A172 (cell line): ENCODE data around the gene THRB. TPM values are rescaled to one million over a fixed set of nuclear protein-coding genes. Genes with fewer than 3 reads are reported as not detected.

Source experiments
- DNase-seq: peaks from one replicate; pipeline ENCODE4 v3.0.0-alpha.2; 2015; ENCODE audit warnings: low spot score
- total RNA-seq: library from RNA; depleted of rRNA; stranded (reverse); fragments of >200 nt; shearing (Covaris generic); gene quantifications from 2 replicates; pipeline ENCODE4 v1.2.3, GENCODE V29; 2014

The THRB gene
- total RNA-seq, 1 experiment from 2014 or later, result not detected

DNA sequence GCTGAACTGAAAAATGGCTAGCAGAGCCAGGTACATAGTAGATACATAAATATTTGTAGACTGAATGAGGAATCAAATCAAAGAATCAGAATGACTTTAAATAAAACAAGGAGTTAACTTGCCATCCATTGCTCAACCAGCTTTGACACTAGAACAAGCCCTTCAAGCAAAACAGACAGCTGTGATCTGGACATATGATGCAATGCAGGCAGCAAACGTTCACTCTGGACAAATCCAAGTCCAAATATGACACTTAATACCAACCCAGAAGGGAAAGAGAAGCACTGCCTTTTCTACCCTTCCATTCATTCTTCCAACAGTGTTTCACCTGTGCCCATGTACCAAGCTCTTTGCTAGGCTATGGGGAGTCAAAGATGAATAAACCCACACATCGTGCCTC is 4.5 kb downstream of the THRB start:
- no peak for DNase-seq

DNA sequence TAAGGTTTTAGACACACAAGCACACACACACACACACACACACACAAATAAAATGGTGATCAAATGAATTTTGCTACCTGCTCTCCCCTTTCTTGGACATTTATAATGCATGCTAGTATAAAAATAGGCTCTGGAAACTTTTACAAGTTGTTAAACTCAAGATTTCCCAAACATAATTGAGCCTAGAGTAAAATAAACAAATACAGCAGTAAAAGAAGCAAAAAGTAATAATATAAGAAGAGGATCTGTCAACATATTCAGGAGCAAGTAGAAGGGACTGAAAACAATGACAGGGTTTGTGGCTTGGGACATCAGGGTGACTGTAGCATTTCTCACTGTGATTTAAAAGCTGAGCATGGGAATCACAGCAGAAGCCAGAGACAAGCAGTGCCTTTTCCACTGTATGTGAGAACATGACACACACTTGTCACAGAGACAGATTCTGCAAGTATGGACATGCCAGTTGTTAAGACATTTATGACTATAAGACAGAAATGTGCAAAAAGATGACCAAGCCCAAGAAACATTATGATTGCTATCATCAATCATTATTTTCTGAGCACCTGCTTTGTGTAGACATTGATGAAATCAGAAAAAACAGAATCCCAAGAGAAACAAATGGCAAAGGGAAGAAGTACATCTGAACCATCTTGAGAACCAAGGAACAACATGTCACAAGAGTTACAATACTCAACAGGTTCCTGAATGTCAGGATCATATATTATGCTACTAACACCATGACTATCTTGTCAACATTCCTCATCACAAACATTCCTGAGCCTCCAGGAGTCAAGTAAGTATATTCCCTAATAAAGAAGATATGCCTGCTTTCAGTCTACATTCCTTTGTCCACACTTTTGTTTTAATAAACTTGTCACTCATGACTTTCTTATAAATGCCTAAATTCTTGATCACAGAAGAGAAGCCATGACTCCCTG is 7.1 kb downstream of the THRB start:
- no peak for DNase-seq

GRCh38 chr3:24485511-24485910 is 9.1 kb downstream of the THRB start:
- no peak for DNase-seq

DNA sequence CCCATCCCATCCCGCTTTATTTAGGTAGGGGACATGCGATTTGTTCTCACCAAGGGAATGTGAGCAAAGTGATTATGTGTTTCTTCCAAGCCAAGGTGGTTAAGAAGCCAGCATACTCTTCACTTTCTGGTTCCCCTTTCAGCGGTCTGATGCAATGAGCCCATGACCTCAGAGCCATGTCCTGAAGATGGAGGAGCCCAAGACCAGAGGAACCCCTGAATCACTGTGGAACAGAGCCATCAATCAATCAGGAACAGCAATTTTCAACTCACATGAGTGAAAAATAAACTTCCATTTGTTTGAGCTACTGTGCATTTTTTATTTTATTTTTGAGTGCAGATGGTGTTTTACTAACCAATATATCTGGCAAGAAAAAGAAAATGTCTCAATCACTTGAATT is 10.8 kb downstream of the THRB start:
- no peak for DNase-seq

DNA sequence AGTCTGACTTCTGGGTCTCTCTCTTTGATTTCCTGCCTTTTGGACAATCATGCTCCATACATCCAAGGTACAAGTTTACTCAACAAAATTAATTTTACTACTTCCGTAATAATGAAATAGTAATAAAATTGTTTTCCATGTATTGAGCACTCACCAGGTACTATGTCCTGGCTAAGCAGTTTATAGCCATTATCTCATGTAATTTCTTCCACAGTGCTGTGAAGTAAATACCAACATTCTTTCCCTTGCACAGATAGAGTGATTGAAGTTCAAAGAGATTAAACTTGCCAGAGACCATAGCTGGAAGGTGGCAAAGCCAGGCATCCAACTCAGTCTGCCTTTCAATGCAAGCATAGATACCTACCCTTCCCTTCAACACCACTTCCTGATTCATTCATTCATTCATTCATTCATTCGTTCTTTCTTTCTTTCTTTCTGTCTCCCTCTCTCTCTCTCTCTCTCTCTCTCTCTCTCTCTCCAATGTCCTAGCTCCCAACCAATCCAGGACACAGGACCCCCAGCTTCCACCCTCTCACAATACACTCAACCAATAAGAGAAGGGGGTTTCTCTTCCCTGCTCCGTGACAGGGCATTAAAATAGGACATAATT is 12.4 kb downstream of the THRB start:
- DNase-seq, result no peak

DNA sequence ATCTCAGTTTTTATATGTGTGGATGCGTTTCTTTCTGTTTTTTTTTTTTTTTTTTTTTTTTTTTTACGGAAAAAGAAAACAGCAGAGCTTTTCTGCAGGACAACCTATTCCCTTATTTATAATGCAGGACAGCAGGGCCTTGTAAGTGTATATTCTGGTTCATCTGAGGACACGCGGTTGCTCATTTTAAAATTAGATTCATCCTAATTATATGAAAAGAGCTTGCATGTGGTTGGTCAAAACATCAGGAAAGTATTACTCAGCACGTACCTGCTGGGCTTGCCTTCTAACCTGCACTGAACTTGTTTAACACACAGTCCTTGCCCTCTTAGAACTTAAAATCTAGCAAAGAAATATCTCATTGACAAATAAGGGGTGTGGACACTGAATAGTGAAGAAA is 13.5 kb downstream of the THRB start:
- no peak for DNase-seq

DNA sequence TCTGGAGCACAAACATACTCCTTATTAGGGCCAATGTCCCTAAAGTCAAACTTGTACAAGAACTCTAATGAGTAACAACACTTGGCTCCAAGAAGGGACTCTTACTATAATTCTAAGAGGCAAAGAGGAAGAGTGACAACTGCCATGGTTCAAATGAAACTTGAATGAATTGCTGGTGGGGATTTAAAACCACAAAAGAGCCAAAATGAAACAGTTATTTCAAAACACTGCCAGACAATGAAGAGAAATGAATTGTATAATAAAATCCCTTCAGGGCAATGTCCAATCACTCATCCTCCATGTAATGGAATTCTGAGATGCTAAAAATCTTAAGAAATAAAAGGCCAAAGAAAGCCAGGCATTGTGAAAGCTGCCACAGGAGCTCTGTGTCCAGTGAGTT is 14.2 kb downstream of the THRB start:
- no peak for DNase-seq

GRCh38 chr3:24479816-24480215 is 14.8 kb downstream of the THRB start:
- no peak for DNase-seq

DNA sequence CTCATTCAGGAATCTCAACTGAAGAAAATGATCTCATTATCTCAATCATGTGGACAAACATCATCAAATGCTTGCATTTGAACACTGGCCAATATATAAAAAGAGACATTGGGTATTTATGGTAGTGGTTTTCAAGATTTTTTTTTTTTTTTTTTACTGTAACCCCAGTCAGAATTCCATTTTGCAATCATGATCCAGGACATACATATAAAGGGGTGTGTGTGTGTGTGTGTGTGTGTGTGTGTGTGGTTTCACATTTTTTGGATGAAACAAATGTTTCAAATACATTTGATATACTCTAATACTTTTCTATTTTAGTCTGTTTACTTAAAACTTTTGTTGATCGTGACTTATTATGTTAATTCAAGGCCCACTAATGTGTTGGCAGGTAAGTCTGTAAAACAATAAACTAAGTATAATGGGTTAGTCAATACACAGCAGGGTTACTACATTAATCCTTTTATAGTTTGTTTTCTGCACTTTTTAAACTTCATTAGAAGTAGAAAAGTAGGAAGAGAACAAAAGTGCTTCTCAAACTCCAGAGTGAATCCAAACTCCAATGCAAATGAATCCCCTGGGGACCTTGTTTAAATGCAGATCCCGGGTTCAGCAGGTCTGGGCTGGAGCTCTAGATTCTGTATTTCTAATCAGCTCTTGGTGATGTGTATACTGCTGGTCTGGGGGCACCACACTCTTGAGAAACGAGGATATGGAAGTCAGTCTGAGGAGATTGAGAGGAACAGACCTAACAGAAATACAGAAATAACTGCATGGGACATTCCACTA is 17.6 kb downstream of the THRB start:
- no peak for DNase-seq

GRCh38 chr3:24475925-24476324 is 18.7 kb downstream of the THRB start:
- no peak for DNase-seq

GRCh38 chr3:24474862-24475261 is 19.8 kb downstream of the THRB start:
- DNase-seq, result no peak

DNA sequence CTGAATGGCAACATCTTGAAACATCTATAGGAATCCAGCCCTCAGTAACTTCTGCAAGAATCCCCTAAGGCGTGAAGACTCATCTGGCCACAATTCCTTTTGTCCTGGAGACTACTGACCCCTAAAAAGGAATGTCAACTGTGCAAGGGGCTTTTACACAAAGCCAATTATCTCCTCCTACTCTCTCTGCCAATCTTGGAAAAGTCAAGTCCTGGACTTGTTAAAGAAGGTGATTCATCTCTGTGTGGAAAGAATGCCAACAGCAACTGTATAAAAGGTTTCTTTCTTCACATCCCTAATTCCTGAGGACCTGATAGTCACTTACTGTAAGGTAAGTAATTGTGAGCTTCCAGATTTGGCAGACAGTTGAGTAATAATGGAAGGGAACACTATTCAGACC is 22.3 kb downstream of the THRB start:
- DNase-seq, result no peak

DNA sequence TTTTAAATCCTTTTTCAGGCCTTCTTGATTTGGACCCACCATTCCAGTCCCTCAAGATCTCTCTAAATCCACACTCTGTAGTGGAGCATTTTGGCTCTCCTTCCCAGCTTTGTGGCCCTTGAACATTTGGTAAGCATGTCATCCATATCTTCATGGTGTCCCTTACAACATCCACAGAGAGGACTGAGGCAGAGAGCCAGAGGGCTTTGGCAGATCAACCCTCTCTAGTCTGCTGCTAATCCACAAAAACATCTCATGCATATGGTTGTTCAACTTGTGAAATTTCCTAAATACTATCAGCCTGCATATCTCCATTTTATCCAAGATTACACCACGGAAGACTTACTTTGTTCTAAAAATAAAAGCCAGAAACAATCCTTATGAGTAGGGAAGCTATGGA is 23.2 kb downstream of the THRB start:
- no peak for DNase-seq

- no peak for DNase-seq
Measured at GRCh38 chr3:24470277-24470676, 24.4 kb downstream of the THRB start.

DNA sequence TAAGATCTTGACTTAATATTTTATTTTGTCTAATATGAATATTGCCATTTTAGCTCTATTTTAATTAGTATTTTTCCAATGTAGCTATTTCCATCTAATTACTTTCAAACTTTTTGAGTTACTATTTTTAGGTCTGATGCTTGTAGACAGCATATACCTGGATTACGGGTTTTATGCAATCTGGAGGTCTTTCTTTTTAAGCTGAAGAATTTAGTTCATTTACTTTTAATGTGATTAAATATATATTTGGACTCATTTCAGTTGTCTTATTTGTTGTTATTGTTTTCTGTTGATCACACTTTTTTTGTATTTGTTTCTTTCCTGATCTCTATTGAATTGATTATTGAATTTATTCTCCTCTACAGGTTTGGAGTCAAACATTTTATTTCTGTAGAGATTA is 30.3 kb downstream of the THRB start:
- DNase-seq, result no peak

DNA sequence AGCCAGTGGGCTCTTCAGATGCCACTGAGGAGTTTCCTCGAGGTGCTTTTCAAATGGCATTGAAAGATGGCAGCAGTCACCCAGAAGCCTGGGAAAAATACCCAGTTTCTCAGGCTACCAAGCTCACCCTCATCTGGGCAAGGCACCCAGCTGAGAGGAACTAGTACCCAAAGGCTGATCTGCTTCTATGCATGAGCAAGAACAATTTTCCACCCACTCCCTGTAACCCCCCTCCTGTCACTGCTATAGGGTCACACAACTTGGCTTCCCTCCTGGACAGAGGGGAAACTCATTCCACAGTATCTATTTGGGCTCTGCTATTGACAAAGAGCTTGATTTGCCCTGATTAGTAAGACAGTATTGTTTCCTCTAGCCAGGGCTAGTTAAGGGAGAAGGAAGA is 31.9 kb downstream of the THRB start:
- DNase-seq, result no peak

- DNase-seq, result no peak
Measured at GRCh38 chr3:24460974-24461373, 33.7 kb downstream of the THRB start.

GRCh38 chr3:24457719-24458118 is 36.9 kb downstream of the THRB start:
- DNase-seq, result no peak

DNA sequence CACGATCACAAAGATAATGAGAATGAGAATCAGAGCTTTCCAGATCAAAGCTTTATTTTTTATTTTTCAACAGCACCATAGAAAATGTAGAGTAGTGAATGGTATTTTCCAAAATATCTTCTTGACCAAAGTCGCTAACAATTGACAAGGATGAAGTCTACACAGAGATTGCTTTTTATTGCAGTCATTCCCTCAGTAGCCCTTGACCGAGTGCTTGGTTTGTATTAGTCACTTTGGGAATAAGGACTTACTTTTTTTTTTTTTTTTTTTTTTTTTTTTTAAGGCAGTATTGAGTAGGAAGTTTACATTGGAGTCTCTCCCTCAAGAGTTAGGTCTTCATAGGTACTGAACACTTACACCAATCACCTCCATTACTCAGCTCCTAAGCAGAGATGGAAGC is 39.8 kb downstream of the THRB start:
- no peak for DNase-seq

DNA sequence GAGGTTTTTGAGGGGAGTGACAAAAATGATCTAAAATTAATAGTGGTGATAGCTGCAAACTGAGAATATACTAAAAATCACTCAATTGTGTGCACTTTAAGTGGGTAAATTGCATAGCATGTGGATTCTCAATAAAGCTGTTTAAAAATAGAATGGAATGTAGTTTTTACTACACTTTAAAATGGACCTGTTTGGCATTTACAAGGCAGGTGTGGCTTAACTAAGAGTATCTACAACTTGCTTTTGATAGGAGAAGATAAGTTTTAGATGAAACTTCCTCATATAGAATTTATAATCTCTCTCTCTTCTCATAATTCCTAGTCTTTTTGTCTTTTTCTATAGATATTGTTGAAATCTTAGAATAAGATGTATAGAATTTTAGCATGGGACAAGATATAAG is 40.3 kb downstream of the THRB start:
- no peak for DNase-seq

DNA sequence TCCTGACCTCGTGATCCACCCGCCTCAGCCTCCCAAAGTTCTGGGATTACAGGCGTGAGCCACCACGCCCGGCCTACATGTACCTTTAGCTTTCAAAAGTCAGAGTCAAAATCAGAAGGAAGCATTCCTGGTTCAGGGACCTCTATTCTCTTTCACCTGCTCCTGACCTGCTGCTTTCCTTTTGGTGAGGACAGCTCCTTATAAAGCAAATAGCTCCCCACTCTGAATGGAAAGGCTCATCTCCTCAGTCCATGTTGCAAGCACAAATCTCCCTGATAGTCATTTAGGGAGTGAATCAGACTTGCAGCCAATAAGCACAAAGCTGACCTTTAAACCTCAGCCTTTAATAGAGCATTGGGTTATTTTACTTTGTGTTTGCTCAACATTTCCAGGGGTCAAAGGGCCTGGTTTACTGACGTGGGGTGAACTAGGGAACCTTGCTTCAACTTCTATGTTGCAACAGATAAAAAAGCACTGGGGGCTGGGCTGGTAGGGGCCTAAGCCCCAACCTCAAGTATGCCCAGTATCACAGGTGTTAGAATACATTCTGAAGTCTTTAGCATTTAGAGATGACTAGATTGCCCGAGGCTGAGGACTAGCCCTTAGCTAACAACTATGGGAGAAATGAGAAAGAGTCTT is 43.1 kb downstream of the THRB start:
- DNase-seq, result no peak
